ENCODE data around the gene ID2.
A peak's percentile ranks its signal among the peaks of the same experiment; 100 is the strongest.

Gene ID2

DNA sequence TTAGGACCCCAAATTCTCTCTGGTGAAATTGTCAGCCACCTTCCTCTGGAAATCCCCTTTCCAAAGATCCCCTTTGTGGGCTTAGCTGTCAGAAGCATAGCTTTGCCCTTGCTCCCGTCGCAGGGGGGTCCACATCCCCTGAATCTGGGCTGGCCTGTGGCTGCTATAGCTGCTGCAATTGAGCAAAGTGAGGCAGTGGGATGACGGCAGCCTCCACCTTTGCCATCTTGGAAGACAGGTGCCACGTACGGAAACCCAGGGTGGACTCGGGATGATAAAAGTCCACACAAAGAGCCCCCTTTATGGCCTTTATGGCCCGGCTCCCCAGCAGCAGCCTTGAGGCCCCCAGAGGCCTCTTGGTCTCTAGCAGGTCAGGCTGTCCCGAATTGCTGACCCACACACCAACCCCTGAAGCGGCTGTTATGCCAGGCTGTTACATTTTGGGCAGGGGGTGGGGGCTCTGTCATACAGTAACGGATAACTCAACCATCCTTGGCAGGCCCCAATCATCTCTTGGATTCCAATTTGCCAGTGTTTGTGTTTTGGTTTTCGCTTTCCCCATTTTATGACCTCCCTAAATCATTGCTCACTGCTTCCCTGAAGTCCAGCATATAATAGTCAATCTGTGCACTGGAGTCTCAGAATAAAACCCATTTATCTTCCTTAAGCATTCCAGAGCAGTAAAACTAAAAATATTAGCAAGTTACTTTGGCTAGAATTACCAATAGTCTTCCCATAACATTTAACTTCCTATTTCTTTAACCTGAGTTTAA is 33.2 kb upstream of the ID2 start:
- no peak for DNase-seq

DNA sequence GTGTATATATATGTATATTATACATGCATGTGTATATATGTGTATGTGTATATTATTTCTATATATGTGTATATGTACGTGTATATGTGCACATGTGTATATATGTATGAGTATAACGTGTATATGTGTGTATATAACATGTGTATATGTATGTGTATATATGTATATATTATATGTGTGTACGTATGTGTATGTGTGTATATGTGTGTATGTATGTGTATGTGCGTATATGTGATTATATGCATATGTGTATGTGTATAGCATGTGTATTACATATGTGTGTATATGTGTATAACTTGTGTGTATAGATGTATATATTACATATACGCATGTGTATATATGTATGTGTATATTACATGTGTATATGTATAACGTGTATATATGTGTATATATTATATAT is 32.1 kb upstream of the ID2 start:
- no peak for DNase-seq

DNA sequence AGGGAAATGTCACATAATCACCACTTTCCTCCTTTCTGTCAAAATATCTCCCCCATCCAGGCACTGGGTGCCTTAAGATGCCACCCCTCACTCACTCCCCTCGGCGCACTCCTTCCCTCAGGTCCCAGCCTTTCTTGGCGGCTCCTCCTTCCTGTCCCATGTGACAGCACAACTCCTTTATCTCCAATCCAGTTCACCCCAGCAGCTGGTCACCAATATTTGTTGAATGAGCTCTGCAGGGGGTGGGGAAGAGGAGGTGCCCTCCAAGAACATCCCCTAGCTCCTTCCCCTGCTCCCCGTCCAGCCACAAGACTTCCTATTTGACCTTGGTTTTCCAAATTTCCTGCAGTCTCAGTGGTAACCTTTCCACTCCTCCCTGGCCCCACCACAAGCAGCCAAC is 31.6 kb upstream of the ID2 start:
- no peak for DNase-seq

DNA sequence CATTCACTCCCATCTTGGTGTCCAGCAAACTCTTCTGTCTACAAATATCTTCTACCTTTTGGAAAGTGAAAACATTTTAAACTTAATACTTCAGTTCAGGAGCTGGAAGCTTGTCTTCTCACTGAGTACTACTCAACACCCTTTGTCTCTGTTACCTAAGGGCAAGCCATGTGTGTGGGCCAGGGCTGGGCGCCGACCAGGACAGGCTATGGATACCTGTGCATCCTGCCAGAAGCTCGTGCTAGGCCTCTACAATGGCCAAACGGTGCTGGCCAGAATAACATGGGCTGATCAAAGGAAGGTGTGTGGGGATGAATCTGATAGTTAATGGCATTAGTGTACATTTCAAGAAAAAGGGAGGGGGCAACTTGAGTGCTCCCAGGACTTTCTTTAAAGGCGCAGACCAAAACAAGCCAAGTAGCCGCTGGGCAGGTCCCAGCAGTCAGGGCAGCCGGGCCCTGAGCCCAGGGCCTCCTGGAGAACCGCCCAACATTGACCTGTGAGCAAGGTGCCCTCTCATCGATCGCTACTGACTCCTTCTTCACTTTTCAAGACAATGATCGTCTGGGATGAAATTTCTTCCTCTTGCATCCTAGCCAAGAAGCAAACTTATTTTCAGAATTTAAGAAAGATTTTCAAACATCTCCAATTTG is 29.0 kb upstream of the ID2 start:
- no peak for DNase-seq

DNA sequence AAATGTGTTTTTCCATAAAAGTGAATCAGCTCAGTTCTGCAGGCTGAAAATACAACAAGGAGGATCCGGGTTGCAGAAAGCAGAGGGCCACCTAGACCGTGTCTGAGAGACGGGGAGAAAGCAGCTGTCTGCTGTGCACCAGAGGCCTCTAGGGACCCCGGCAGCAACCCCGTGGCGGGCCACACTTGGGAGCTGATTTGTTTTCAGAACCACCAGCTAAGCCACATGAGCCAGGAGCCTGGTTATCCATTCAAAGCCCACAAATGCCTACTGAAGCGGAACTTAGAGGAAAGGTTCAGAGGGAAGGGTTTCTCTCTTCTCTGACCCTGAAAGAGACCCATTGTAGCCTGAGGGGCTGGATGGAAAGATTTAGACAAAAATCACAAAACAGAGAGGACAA is 28.4 kb upstream of the ID2 start:
- DNase-seq, result no peak

DNA sequence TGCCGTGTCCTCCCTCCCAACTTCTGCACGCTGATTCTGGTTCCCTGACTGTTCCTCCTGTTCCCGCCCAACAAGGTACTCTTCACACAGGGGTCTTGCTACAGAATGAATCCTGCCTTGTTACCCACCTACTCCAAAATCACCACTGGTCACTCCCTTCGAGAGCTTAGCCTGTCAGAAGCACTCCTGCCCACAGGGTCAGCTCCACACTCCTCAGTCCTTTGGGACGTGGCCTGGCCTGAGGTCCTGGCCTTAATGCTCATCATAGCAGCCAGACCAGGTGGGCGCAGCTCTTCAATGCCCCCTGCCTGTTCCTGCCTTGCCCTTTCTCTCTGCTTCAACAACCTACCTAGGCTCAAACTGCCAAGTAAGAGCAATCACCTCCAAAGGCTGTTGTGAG is 27.8 kb upstream of the ID2 start:
- no peak for DNase-seq

DNA sequence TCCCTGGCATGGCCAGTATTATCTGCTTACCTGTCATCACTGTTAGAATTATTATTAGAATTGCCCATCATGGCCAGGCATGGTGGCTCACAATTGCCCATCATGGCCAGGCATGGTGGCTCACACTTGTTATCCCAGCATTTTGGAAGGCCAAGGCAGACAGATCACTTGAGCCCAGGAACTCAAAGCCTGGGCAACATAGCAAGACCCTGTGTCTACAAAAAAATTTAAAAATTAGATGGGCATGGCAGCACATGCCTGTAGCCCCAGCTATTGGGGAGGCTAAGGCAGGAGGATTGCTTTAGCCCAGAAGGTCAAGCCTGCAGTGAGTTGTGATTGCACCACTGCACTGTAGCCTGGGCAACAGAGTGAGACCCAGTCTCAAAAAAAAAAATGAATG is 27.4 kb upstream of the ID2 start:
- no peak for DNase-seq

DNA sequence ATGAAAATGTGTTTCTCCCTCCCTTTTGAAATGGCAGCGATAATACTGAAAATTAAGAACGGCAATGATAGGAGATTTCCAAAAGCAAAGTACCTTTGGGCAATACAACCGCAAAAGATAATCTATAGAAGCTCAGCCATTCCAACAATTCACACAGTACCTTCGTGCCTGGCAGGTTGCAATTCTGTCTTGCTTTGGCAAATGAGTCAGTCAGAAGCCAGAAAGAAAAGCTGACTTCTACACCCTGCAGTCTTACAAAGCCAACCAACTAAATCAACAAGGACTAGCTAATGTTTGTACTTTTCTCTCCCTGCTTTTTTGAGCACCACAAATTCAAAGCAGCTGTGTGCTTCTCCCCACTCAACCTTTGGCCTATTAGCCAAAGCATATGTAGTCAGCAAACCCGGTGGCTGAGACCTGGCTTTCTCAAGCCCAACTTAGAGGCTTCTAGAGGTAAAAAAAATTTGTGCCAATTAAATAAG is 25.7 kb upstream of the ID2 start:
- DNase-seq, result peak; percentile 65

DNA sequence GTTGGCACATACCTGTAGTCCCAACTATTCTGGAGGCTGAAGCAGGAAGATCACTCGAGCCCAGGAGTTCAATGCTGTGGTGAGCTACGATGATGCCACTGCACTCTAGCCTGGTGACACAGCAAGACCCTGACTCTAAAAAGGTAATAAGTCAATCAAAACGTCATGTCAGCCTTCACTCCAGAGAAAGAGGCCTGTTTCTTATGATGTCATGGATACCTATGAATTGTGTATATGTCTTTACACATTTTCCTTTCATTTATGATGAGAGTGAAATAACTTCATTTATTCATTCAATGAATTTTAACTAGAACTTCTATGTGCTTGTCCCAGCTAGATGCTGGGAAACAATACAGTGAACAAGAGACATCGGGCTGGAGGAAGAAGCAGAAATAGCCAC is 25.0 kb upstream of the ID2 start:
- DNase-seq, result no peak

DNA sequence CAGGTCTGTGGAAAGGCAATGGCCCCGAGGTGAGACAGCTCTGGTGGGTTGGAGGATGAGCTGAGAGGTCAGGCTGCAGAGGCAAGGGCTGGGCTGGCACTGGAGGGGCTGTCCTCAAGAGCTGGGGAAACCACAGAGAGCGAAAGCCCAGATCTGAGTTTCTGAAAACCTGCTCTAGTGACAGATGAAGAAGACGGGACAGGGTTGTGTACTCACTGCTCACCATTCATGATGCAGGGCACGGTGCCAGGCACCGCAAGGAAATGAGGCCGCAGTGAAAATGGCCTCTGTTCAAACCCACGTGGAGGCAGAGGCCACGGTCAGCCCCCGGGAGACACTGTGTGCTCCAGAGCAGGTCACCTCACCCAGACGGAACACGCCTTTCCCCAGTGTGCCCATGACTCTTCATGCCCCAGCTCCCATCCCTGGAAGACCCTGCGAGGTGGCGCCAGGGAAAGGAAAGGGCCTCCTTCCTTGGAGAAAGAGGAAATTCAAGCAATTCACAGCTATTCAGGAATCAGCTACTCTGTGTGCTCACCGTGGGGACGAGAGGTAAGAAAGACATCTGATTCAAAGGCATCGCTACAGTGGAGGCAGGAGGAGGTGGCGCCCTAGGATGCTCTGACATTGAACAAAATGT is 24.3 kb upstream of the ID2 start:
- DNase-seq, result no peak

DNA sequence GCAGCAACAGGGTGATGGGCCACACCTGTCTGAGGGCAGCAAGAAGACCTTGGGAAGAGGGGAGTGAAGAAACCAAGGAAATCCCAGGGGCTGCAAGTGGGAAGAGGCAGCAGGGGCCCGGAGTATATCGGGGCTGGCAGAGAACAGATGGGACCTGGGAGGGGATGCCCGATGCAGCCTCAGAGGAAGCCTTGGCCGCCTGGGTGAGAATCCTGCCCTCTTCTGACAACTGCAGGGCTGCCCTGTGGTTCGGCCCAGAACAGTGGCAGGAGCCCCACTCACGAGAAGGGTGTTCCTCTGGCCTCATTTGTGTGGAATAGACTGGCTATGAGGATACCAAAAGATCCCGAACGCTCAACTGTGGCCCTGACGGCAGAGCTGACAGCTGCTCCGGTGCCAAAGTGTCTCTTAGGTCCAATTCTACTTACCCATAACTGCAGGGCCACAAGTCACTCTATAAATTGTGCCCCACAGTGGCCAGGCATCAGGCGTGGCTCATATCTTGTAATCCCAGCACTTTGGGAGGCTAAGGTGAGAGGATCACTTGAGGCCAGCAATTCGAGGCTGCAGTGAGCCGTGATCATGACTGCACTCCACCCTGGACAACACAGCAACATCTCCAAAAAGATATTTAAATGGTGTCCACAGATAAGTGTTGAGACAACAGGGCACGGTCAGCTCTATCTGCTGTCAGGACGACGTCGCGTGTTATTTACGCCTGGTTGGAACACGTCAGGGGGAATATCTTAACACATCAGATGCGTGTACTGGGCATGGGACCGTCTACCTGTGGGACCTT is 23.6 kb upstream of the ID2 start:
- DNase-seq, result no peak

DNA sequence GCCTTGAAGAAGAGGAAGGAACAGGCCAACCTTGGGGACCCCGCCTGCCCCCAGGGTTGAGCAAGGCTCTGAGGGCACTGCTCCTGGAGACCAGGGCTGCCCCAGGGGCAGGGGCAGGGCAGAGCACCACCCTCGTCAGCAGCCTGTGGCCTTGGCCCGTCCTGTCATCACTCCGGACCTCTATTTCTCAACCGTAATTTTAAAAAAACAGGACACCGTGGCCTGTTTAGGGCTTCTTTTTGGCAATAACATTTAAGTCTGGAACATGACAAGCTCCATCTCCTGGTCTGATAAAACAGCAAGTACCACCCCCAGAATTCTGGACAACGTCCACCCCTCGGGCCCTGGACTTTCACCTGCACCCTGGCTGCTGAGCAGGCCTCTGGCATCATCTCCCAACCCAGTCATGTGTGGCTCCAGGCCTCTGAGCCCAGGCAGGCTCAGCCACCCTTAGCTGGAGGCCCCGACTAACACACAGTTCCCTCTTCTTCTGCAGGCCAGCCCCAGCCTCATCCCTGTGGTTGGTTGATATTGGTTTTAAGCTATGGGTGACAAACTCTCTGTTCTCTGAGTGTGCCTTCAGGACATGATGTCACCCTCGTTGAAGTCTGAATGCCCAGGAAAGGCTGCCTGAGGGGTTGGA is 22.6 kb upstream of the ID2 start:
- peak; percentile 70 for DNase-seq

DNA sequence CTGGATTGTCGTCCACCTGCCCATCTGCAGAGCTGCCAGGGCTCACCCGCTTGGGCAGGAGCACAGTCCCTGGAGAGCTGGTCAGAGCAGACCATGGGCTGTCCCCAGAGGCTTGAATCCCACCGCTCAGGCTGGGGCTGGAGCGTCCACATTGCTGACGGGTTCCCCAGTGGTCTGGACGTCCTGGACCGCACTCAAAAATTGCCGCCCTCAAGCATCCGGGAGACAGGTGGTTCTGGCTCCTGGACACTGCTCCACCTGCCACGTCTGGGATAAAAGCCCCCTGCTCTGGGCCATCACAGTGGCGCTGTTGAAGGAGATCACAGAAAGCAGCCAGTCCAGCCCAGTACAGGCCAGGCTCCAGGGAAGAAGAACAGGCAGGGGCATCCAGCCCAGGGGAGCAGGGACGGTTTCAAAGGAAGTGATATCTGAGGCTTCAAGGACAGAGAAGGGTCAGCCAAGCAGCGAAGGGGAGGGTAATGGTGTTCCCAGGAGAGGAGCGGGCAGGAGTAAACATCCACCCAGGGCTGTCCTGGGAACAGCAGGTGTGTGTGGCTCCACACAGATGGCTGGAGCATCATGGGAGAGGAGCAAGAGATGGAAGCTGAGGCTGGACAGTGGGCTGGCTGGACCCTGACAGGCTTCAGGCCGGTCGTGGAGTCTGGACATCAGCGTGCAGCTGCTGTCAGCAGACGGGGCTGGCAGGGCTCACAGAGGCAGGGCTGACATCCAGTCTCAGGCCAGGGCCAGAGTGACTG is 21.9 kb upstream of the ID2 start:
- DNase-seq, result peak; percentile 76

DNA sequence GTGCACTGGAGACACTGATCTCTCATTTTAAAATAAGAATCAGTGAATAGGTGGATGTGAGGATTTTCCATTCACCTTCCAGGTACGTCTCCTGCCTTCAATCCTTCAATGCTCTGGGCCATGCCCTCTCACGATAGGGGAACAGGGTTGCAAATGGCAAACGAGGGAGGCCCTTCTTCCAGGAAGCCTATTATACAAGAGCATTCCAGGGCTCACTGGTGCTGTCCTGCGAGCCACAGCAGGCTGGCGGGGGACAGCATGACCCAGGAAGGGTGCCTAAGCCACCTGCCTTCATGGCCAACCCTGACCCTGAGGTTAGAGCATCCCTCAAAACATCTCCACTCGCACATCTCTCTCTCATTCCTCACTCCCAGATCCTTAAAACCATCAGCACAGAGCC is 20.6 kb upstream of the ID2 start:
- DNase-seq, result no peak

DNA sequence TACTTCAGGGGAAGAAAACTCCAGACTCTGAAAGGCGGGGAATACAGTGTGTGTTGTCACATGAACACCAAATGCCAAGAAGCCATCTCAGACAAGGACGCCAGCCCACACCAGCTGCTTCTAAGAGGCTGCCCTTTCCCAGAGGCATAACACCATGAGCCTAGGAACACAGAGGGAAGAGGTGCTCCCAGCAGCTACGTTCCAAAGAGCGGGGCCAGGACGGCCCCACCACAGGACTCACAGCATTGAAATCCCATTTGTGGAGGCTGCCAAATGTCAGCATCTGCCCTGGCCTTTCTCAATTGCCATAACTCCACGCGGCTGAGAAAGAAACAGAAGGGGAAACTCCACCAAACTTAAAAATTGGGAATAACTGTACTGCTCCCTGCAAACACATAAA is 20.1 kb upstream of the ID2 start:
- DNase-seq, result no peak

DNA sequence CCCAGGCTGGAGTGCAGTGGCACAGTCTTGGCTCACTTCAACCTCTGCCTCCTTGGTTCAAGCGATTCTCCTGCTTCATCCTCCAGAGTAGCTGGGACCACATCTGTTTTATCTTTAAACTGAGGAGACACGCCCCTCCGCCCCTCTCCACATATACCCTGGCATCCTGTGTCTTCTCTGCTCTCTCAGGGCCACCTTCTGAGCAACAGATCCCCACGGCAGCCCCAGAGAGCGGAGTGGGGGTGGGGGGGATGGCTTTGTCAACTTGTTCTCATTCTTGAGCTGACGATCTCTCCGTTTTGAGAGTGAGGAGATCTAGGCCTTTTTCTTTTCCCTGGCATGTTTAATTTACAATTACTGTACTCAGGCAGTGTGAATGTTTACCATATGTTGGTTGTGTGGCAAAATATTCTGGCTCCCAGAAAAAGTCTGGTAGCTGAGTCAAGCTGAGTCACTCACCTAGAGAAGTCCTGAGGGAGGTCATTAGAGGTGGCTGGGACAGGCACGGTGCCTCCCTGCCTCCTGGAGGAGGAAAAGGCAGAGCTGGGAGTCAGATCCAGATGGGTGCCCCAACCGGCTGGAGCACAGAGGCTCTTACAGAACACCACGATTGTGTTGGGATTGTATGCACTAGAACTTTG is 19.5 kb upstream of the ID2 start:
- no peak for DNase-seq

DNA sequence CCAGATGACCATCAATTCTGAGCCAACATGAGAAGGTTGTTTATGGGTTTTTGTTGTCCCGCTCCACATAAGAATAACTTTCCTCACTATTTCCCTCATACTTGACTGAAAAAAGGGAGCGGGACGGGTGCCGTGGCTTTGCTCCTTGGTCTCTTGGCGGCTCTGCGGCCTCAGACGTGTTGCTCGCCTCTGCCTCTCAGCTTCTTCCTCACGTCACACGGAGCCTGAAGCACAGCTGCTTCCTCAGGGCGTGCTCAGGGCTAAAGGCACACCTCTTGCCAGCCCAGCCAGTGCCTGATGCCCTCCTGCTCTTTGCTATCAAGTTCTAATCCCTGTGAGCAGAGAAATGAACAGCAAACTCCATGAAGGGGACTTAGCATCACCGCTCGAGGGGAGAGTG is 17.9 kb upstream of the ID2 start:
- DNase-seq, result no peak

DNA sequence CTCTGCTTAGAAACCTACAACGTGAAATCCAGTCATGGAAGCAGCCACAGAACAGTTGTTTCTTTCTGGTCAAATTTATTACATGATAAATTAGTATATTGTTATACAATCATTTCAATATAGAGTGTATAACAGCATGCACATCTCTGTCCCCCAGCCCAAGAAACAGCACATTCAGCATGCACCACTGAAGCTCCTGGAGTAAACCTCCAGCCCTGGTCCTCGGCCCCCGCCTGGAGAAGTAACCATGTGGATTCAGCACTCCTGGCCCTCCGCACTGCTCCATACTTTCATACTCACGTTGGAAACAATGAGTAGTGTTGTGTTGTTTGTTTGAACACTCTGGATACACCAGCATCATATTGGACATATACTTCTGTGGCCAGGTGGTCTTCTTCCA is 15.3 kb upstream of the ID2 start:
- no peak for DNase-seq

DNA sequence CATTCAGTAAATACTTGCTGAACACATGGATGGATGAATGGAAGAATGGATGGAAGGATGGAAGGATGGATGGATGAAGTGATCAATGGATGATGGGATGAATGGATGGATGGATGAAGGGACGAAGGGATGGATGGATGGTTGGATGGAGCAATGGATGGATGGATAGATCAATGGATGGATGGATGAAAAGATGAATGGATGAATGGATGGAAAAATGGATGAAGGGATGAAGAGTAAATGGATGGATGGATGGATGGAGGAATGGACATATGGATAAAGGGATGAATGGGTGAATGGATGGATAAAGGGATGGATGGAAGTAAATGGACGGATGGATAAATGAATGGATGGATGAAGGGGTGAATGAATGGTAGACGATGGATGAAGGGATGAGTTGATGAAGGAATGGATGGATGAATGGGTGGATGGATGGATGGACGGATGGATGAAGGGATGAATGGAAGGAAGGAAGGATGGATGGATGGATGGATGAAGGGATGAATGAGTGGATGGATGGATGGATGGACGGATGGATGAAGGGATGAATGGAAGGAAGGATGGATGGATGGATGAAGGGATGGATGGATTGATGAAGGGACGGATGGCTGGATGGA is 13.9 kb upstream of the ID2 start:
- no peak for DNase-seq

DNA sequence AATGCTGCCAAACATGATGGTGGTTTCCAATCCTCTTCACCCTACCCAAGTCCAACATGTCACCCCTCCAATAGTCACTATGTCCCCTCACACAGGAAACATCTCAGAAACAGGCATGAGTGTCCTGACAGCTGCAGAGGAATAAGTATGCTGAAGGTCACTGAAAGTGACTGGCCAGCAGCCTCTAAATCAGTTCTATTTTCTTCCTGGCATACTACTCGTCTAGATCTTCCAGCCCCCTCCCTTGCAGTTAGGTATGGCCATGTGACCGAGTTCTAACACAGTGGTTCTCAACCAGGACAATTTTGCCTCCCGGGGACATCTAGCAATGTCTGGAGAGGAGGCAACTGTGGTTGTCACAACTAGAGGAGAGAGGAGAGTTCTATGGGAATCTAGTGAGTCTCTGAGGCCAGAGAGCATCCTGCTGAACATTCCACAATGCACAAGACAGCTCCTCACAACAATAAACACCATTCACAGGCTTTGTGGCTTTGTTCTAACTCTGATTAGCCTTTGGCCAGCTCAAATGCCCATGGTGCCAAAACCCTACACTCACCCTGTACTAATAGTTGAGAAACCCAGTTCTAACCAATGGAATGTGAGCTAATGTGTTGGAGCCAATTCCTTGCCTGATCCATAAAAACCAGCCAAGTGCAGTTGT is 12.6 kb upstream of the ID2 start:
- DNase-seq, result no peak

DNA sequence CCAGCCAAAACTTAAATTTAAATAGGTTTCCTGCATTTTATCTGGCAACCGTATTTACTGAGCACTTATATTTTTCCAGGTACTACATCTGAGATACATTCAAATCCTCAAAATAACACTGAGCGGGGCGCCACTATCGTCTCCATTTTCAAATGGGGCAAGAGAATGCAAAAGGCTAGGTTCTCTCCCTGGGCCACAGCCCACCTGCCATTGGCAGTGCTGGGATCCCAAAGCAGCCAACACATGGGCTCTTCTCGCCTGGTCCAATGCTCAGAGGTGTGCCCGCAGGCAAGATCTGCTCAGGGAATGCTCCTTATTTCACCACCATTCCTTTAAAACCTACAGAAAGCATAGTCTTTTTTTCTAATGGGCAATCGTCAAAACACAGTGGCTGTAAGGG is 11.3 kb upstream of the ID2 start:
- no peak for DNase-seq
